Measurements from ENCODE around the gene DLEC1. TPM values are rescaled to one million over a fixed set of nuclear protein-coding genes. Genes with fewer than 3 reads are reported as not detected.

Gene DLEC1
- total and polyA plus RNA-seq, 2 experiments from 2014 or later: 0.31 to 0.66 TPM

- TF ChIP-seq ZNF462 (CRISPR knock-in tag; IDR thresholded peaks at IDR 0.05) (no peak), NANOG (IDR thresholded peaks at IDR 0.05; ENCODE audit: borderline replicate concordance) (no peak), ZNF114 (CRISPR knock-in tag; IDR thresholded peaks at IDR 0.05) (no peak), STAT1 (IDR thresholded peaks at IDR 0.05; ENCODE audit: unreplicated experiment) (no peak), JUNB (IDR thresholded peaks at IDR 0.05; ENCODE audit: unreplicated experiment) (no peak)
These were observed 88.7 kb downstream of the DLEC1 start (continued) for GRCh38 chr3:38127611-38128302.

GRCh38 chr3:38128303-38128655, 89.3 kb downstream of the DLEC1 start:
- Histone ChIP-seq H2AFZ (no peak overlapping the region), H3K27me3 (ENCODE audit: insufficient read depth) (no peaks in the 10 kb centered on the region), H3K4me1 (ENCODE audit: insufficient read depth) (no peaks in the 10 kb centered on the region), H3K4me2 (no peak overlapping the region), H3K36me3 (ENCODE audit: insufficient read depth) (peaks cover 28% of the 10 kb centered on the region), H3K79me2 (replicated peaks; ENCODE audit: insufficient read depth) (no peaks in the 10 kb centered on the region), H3K27ac (ENCODE audit: low read depth) (no peak overlapping the region), H3F3A (replicated peaks; ENCODE audit: low read depth) (0 out of 2 replicates have a peak, but pooled peaks cover 3% of the 10 kb centered on the region), H3K9me2 (ENCODE audit: insufficient read depth) (no peaks in the 10 kb centered on the region), H3K4me3 (no peak overlapping the region), H4K20me1 (replicated peaks; ENCODE audit: insufficient read depth) (peaks cover 13% of the 10 kb centered on the region; the same call in 1 of the 2 replicates)
- no peak for ATAC-seq
- DNase-seq (ENCODE audit: low spot score): no peak
- Mint-ChIP-seq H3K9me3 (no peaks in the 10 kb centered on the region), H3K27ac (no peak overlapping the region), H3K4me3 (no peak overlapping the region), H3K4me1 (no peaks in the 10 kb centered on the region; the same call in 2 of the 3 replicates), H3K36me3 (ENCODE audit: low read depth) (peaks cover 67% of the 10 kb centered on the region), H3K27me3 (ENCODE audit: insufficient read depth, low read depth, poor library complexity) (peaks cover 4% of the 10 kb centered on the region)
- TF ChIP-seq NANOG (IDR thresholded peaks at IDR 0.05; ENCODE audit: borderline replicate concordance) (no peak), ETS1 (IDR thresholded peaks at IDR 0.05) (no peak), CREB1 (CRISPR knock-in tag; IDR thresholded peaks at IDR 0.05; ENCODE audit: low read depth) (no peak), EZH2phosphoT487 (IDR thresholded peaks at IDR 0.05; ENCODE audit: unreplicated experiment) (no peak), CTCF (conservative IDR thresholded peaks at IDR 0.05; ENCODE audit: low read depth in 2 of 2) (no peak), ZNF114 (CRISPR knock-in tag; IDR thresholded peaks at IDR 0.05) (no peak), JUNB (IDR thresholded peaks at IDR 0.05; ENCODE audit: unreplicated experiment) (no peak), EZH2 (IDR thresholded peaks at IDR 0.05; ENCODE audit: low read depth, unreplicated experiment) (no peak), ZNF331 (CRISPR knock-in tag; IDR thresholded peaks at IDR 0.05; ENCODE audit: low read depth) (no peak)

All from GM23338 (cell line).